ENCODE data around the gene C19orf47.

DNA sequence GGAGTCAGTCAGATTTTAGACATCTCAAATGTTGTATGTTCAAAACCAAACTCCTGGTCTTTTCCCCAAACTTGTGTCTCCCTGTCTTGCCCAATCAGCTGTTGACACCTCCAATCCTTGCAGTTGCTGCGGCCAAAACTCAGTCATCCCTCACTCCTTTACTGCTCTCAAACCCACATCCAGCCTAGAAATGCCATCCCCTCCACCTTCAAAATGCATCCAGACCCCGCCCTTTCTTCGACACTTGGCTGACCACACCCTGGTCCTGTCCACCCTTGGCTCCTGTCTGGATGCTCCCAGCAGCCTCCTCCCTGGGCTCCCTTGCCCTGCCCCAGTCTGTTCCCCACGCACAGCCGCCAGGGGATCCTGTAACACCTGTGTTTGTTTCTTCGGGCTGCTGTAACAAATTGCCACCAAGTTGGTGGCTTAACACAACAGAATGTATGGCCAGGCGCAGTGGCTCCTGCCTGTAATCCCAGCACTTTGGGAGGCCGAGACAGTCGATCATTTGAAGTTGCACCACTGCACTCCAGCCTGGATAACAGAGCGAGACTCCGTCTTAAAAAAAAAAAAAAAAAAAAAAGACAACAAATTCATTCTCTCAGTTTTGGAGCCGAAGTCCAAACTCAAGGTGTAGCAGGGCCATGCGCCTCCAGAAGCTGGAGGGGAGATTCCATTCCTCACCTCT, 12.0 kb upstream of the C19orf47 start:
- TF ChIP-seq, protein P1, sequence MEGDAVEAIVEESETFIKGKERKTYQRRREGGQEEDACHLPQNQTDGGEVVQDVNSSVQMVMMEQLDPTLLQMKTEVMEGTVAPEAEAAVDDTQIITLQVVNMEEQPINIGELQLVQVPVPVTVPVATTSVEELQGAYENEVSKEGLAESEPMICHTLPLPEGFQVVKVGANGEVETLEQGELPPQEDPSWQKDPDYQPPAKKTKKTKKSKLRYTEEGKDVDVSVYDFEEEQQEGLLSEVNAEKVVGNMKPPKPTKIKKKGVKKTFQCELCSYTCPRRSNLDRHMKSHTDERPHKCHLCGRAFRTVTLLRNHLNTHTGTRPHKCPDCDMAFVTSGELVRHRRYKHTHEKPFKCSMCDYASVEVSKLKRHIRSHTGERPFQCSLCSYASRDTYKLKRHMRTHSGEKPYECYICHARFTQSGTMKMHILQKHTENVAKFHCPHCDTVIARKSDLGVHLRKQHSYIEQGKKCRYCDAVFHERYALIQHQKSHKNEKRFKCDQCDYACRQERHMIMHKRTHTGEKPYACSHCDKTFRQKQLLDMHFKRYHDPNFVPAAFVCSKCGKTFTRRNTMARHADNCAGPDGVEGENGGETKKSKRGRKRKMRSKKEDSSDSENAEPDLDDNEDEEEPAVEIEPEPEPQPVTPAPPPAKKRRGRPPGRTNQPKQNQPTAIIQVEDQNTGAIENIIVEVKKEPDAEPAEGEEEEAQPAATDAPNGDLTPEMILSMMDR (IDR thresholded peaks at IDR 0.05), result no peak
- TF ChIP-seq ZFX (IDR thresholded peaks at IDR 0.05; ENCODE audit: borderline replicate concordance), result no peak

Data from 22Rv1 (cell line).